Cerebellar nuclear complex (tissue), 1 donor: Measurements from ENCODE around the gene PLCXD1.
"Not testable (repeated sequence)": the region's sequence is repeated elsewhere in the genome, so short reads cannot be mapped to it uniquely, and the experiment has no call there.

ENCODE experiments used
- DNase-seq, 2 experiments: peaks; one replicate each; lab custom pipeline; 2025; lab: John Stamatoyannopoulos, UW

Gene PLCXD1

DNA sequence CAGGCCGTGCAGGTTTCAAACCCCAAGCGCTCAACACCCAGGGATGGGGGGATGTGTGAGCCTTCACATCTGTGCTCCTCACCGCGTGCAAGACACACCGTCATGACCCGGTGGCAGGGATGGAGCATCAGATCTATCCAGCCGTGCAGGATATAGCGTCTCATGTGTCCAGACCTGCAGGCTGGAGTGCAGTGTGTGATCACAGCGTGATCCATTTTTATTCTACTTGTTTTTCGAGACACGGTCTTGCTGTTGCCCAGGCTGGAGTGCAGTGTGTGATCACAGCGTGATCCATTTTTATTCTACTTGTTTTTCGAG, 70.1 kb downstream of the PLCXD1 start:
- not testable (repeated sequence) for DNase-seq

- DNase-seq: no peak
Measured at GRCh38 chrX:351736-352135, 70.6 kb downstream of the PLCXD1 start.

GRCh38 chrX:352181-352580, 71.0 kb downstream of the PLCXD1 start:
- no peak for DNase-seq

DNA sequence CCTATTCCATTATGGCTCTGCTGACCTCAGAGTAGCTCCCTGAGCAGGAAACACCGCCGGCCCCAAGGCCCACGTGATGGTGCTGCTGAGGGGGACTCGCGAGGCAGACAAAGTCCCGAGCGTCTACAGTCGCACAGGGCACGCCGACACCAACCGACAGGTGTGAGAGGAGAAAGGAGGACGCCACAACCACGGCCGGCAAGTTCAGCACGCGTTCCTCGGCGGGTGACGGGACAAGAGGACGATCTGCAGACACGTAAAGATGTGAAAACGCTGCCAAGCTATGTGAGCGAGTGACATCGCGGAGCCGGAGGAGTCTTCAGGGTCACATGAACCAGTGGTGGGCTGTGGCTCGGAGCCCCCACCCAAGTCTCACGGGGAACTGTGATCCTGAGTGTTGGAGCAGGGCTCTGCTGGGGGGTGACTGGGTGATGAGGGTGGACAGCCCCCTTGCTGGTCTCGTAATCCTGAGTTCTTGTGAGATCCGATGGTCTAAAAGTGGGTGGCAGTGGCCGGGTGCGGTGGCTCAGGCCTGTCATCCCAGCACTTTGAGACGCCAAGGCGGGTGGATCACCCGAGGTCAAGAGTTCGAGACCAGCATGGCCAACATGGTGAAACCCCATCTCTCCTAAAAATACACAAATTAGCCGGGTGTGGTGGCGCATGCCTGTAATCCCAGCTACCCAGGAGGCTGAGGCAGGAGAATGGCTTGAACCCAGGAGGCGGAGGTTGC, 71.6 kb downstream of the PLCXD1 start:
- no peak for DNase-seq
